ENCODE measurements around the gene CDC37. TPM values are rescaled to one million over a fixed set of nuclear protein-coding genes. Genes with fewer than 3 reads are reported as not detected.
A peak's percentile ranks its signal among the peaks of the same experiment; 100 is the strongest.

CDC37 gene
- total RNA-seq, 6 donors from 2014 or later = 104 to 388 (median 169) TPM

DNA sequence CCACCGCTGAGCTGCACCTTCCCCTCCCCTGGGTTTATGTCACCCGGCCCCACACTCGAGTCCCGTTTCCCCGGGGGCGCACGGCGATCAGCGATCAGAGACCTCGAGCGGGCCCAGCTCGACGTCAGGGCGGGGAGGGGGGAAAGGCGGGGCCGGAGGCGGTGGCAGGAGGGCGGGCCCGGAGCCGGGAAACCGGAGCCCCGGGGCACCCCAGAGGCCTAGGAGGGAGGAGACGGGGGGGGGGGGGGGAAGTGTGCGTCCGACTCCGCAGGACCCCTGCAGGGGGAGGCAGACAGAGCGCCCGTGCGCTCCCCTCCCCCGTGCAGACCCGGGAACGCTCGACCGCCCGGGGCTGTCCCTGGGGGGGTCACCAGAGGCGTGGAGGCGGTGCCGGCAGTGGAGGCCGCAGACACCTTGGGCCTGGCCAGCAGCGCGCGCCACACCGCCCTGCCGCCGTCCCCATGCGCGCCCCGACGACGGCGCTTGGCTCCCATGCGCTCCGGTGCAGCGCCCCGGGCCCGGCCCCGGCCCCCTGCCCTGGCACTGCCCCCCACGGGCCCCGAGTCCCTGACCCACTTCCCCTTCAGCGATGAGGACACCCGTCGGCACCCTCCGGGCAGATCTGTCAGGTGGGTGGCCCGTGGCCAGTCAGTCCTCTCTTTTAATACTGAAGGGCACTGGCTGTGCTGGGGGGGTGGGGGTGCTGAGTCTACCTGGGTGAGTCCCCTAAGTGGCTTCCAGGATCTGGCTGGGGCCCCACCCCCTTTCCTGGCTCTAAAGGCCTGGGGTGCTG lies 28.8 kb upstream of the CDC37 start:
- TF ChIP-seq EP300 (IDR thresholded peaks at IDR 0.05) (no peak), POLR2A (IDR thresholded peaks at IDR 0.05) (peak in 1 of 4 donors; percentile 61), POLR2AphosphoS5 (IDR thresholded peaks at IDR 0.05) (peak; percentile 55 to 56)
- TF ChIP-seq, protein P1, sequence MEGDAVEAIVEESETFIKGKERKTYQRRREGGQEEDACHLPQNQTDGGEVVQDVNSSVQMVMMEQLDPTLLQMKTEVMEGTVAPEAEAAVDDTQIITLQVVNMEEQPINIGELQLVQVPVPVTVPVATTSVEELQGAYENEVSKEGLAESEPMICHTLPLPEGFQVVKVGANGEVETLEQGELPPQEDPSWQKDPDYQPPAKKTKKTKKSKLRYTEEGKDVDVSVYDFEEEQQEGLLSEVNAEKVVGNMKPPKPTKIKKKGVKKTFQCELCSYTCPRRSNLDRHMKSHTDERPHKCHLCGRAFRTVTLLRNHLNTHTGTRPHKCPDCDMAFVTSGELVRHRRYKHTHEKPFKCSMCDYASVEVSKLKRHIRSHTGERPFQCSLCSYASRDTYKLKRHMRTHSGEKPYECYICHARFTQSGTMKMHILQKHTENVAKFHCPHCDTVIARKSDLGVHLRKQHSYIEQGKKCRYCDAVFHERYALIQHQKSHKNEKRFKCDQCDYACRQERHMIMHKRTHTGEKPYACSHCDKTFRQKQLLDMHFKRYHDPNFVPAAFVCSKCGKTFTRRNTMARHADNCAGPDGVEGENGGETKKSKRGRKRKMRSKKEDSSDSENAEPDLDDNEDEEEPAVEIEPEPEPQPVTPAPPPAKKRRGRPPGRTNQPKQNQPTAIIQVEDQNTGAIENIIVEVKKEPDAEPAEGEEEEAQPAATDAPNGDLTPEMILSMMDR (IDR thresholded peaks at IDR 0.05) = no peak
- WGBS, 2 donors = 0 to 4% methylated on average over 10 to 11 of the region's 64 CpGs
- Histone ChIP-seq H3K4me3 (peak overlapping the region; percentile 72 to 92 (median 80)), H3K9me3 (no peaks in the 10 kb centered on the region), H3K27me3 (no peaks in the 10 kb centered on the region), H3K27ac (peak overlapping the region; percentile 68 to 85 (median 84)), H3K36me3 (no peaks in the 10 kb centered on the region), H3K4me1 (peaks cover 22 to 39% (median 27%) of the 10 kb centered on the region in 4 donors)
- ATAC-seq (ENCODE audit: low FRiP score in 2 of 2) (peak; percentile 74 to 88), DNase-seq (peak; percentile 79 to 95)

DNA sequence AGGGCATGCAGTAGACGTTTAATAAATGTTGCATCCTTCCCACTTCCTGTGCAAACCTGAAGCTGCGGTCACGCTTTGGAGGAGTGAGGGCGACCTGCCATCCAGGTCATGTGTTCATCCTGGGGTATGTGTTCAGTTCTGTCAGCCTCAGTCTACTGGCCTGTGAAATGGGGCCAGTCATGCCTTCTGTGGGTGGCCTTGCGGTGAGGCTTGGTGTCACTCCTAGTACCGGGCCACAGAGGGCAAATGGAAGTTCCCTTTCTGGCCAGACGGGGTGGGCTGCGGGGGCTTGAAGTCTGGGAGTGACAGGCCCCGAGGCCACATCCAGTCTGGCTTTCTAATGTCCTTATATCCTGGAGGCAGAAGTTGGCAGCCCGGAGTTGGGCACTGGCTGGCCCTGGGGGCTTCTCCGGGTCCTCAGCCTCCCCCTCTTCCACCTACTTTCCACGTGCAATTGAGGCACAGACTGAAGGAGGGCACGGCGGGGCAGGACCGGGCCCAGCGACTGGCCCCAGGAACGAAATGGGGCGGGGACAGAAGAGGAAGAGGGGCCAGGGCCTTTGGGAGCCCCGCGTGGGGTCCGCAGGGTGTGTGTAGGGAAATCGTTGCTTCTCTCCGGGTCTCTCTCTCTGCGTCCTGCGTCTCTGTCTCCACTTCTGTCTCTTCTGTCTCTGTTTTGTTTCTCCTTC lies 28.1 kb upstream of the CDC37 start:
- Histone ChIP-seq H3K27me3 (no peaks in the 10 kb centered on the region), H3K36me3 (no peaks in the 10 kb centered on the region), H3K27ac (peak overlapping the region; percentile 68 to 85 (median 84)), H3K9me3 (no peaks in the 10 kb centered on the region), H3K4me1 (peaks cover 22 to 39% (median 27%) of the 10 kb centered on the region in 4 donors), H3K4me3 (peak overlapping the region; percentile 72 to 92 (median 80))
- DNase-seq = peak in 1 of 2 donors; percentile 58
- no peak for TF ChIP-seq POLR2A (IDR thresholded peaks at IDR 0.05)
- peak in 1 of 2 donors; percentile 27 for TF ChIP-seq POLR2AphosphoS5 (IDR thresholded peaks at IDR 0.05)
- TF ChIP-seq, protein P1 (IDR thresholded peaks at IDR 0.05) = peak in 3 of 6 experiments; percentile 17 to 39 (median 25)
- no peak for TF ChIP-seq EP300 (IDR thresholded peaks at IDR 0.05)
- 5 to 9% methylated on average over 15 to 24 of the region's 25 CpGs for WGBS, 2 donors
- peak; percentile 20 to 41 for ATAC-seq (ENCODE audit: low FRiP score in 2 of 2)

DNA sequence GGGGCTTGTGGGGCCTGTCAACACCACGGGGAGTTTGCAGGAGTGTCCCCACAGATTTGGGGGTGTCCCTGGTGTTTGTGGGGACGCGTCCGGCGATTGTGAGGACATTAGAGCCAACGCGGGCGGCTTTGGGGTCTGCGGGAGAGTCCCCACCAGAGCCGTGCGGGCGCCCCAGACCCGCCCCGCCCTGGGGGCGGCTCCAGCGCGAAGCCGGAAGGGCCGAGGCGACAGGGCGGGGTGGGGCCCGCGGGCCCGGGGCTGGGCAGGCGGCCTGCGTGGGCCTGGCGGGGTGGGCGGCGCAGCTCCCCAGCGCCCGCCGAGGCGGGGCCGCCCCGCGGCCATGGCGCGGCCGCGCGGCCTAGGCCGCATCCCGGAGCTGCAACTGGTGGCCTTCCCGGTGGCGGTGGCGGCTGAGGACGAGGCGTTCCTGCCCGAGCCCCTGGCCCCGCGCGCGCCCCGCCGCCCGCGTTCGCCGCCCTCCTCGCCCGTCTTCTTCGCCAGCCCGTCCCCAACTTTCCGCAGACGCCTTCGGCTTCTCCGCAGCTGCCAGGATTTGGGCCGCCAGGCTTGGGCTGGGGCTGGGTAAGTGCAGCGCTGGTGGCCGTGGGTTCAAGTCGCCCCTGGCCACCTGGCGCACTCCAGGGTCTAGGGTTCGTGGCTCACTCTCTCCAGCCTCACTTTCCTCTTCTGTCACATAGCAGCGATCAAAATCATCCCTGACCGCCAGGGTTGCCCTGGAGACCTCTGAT lies 27.3 kb upstream of the CDC37 start:
- Histone ChIP-seq H3K27me3 (no peaks in the 10 kb centered on the region), H3K9me3 (no peaks in the 10 kb centered on the region), H3K4me3 (peak overlapping the region; percentile 72 to 92 (median 80)), H3K4me1 (peaks cover 22 to 39% (median 30%) of the 10 kb centered on the region in 4 donors), H3K27ac (peak overlapping the region; percentile 68 to 85 (median 84)), H3K36me3 (no peaks in the 10 kb centered on the region)
- DNase-seq = peak; percentile 66 to 95
- TF ChIP-seq POLR2AphosphoS5 (IDR thresholded peaks at IDR 0.05) (no peak), POLR2A (IDR thresholded peaks at IDR 0.05) (peak in 1 of 4 donors; percentile 75), EP300 (IDR thresholded peaks at IDR 0.05) (no peak)
- TF ChIP-seq, protein P1 (IDR thresholded peaks at IDR 0.05) = peak in 2 of 6 experiments; percentile 24 to 29
- peak; percentile 66 to 85 for ATAC-seq (ENCODE audit: low FRiP score in 2 of 2)
- WGBS, 2 donors = 3 to 8% methylated on average over 21 to 29 of the region's 75 CpGs

DNA sequence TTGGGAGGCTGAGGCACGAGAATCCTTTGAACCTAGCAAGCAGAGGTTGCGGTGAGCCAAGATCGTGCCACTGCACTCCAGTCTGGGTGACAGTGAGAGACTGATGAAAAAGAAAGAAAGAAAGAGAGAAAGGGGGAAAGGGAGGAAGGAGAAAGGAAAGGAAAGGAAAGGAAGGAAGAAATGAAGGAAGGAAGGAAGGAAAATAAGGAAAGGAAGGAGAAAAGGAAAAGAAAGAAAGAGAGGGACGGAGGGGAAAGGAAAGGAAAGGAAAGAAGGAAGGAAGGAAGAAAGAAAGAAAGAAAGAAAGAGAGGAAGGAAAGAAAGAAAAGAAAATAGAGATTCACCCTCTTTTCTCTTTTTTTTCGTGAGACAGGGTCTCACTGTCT lies 25.6 kb upstream of the CDC37 start:
- Histone ChIP-seq H3K4me3 (no peak overlapping the region), H3K9me3 (no peaks in the 10 kb centered on the region), H3K27ac (peak overlapping the region in 2 of 4 donors; percentile 4 to 44), H3K4me1 (peaks cover 35 to 55% (median 45%) of the 10 kb centered on the region in 4 donors), H3K27me3 (no peaks in the 10 kb centered on the region), H3K36me3 (no peaks in the 10 kb centered on the region)
- no peak for ATAC-seq (ENCODE audit: low FRiP score in 2 of 2)
- DNase-seq = no peak
- TF ChIP-seq, protein P1 (IDR thresholded peaks at IDR 0.05) = no peak
- TF ChIP-seq POLR2AphosphoS5 (IDR thresholded peaks at IDR 0.05) (no peak), EP300 (IDR thresholded peaks at IDR 0.05) (no peak)
- 64 to 67% methylated on average over 5 of the region's 5 CpGs for WGBS, 2 donors

Measured in upper lobe of left lung (tissue), 6 donors.